Gastrocnemius medialis (tissue), 4 donors: Measurements from ENCODE around the gene UCKL1. TPM values are rescaled to one million over a fixed set of nuclear protein-coding genes. Genes with fewer than 3 reads are reported as not detected.

ENCODE experiments used
- ATAC-seq, 2 donors: fragments of 150-250 bp; one replicate each; pipeline ENCODE4 v1.9.1; 2016
- DNase-seq, 2 donors: peaks; one replicate each; pipeline ENCODE4 v3.0.0-alpha.2; 2019
- H3K27ac ChIP-seq, 4 donors: fragments of 200-600 bp; sonication (generic); 1 replicate in 1 of 4; 2 replicates in 3 of 4; pipeline ENCODE4 v1.5.1; 2016 to 2018; ENCODE audit warnings: mild to moderate bottlenecking in 2 of 4, moderate library complexity in 1 of 4
- H3K27me3 ChIP-seq, 3 donors: fragments of 200-600 bp; sonication (generic) in 2 of 3; 1 replicate in 1 of 3; 2 replicates in 2 of 3; pipeline versions ENCODE4 v1.5.1 to v1.6.0; 2016 to 2019; ENCODE audit warnings: mild to moderate bottlenecking in 1 of 3, moderate library complexity in 1 of 3
- H3K36me3 ChIP-seq, 2 donors: fragments of 200-600 bp; sonication (generic) in 1 of 2; one replicate each; pipeline ENCODE4 v1.5.1; 2017 to 2018
- H3K4me1 ChIP-seq, 2 donors: fragments of 200-600 bp; sonication (generic) in 1 of 2; one replicate each; pipeline ENCODE4 v1.5.1; 2016 to 2017; ENCODE audit warnings: mild to moderate bottlenecking in 2 of 2
- H3K4me3 ChIP-seq, 4 donors: fragments of 200-600 bp; sonication (generic) in 3 of 4; 1 replicate in 1 of 4; 2 replicates in 3 of 4; pipeline ENCODE4 v1.5.1; 2016 to 2019; ENCODE audit warnings: mild to moderate bottlenecking in 2 of 4
- H3K9me3 ChIP-seq, 3 donors: fragments of 200-600 bp; sonication (generic) in 2 of 3; 1 replicate in 1 of 3; 2 replicates in 2 of 3; pipeline ENCODE4 v1.5.1; 2016 to 2019
- POLR2A ChIP-seq, 2 donors: fragments of 450-650 bp; IDR thresholded peaks; one replicate each; pipeline ENCODE4 v1.6.1; 2017; ENCODE audit warnings: antibody characterized with exemption in 2 of 2, mild to moderate bottlenecking in 2 of 2, moderate library complexity in 2 of 2
- in situ Hi-C, 4 donors: fragments of 200-750 bp; cut with MboI; loops; one replicate each; pipeline versions ENCODE4 v1.15.0 to v1.8.0; 2017; ENCODE audit warnings: low sequenced_read_pairs in 4 of 4
- intact Hi-C: fragments of 100-400 bp; cut with DNase I; formaldehyde crosslinking; loops from one replicate; pipeline ENCODE4 v1.15.1; 2023; ENCODE audit warnings: low total_unique reads
- total RNA-seq, 4 donors: library from RNA; depleted of rRNA; stranded (reverse); fragments of >200 nt; gene quantifications; one replicate each; pipeline versions ENCODE4 v1.1.0 to v1.2.3, GENCODE V29; 2016
- TF ChIP-seq, protein P1 (sequence below), 5 experiments: fragments of 450-650 bp in 3 of 5; fragments of 200-600 bp in 2 of 5; sonication (generic) in 2 of 5; IDR thresholded peaks in 4 of 5; conservative IDR thresholded peaks in 1 of 5; 1 replicate in 4 of 5; 2 replicates in 1 of 5; pipeline ENCODE4 v1.5.1; 2016 to 2019; ENCODE audit warnings: antibody characterized with exemption in 5 of 5, mild to moderate bottlenecking in 3 of 5, moderate library complexity in 3 of 5

Gene UCKL1
- total RNA-seq, 4 donors from 2014 or later: 22.0 to 46.4 (median 27.1) TPM

DNA sequence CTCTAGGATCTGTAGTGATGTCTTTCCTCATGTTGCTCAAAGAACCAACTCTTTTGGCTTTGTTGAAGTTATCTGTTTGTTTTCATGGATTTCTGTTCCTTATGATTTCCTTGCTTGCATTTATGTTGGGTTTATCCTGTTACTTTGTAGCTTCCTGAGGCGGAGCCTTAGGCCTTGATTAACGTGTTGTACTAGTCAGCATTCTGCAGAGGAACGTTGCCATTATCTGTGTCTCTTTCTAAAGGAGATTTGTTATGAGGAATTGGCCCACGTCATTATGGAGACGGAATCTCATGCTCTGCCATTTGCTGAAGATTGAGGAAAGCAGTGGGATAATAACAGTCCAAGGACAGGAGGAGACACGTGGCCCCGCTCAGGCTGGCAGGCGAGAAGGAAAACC lies 29.9 kb downstream of the UCKL1 start:
- no peak overlapping the region for H3K4me3 ChIP-seq
- DNase-seq (no peak), ATAC-seq (no peak)
- in situ Hi-C loops: no loop called here
- peaks cover 0 to 10% of the 10 kb centered on the region in 2 donors for H3K4me1 ChIP-seq
- H3K27ac ChIP-seq: no peak overlapping the region
- intact Hi-C loops: no loop called here
- H3K9me3 ChIP-seq: no peaks in the 10 kb centered on the region
- H3K27me3 ChIP-seq: no peaks in the 10 kb centered on the region
- H3K36me3 ChIP-seq: peaks cover 0 to 34% of the 10 kb centered on the region in 2 donors
- TF ChIP-seq, protein P1, sequence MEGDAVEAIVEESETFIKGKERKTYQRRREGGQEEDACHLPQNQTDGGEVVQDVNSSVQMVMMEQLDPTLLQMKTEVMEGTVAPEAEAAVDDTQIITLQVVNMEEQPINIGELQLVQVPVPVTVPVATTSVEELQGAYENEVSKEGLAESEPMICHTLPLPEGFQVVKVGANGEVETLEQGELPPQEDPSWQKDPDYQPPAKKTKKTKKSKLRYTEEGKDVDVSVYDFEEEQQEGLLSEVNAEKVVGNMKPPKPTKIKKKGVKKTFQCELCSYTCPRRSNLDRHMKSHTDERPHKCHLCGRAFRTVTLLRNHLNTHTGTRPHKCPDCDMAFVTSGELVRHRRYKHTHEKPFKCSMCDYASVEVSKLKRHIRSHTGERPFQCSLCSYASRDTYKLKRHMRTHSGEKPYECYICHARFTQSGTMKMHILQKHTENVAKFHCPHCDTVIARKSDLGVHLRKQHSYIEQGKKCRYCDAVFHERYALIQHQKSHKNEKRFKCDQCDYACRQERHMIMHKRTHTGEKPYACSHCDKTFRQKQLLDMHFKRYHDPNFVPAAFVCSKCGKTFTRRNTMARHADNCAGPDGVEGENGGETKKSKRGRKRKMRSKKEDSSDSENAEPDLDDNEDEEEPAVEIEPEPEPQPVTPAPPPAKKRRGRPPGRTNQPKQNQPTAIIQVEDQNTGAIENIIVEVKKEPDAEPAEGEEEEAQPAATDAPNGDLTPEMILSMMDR (IDR thresholded peaks at IDR 0.05 in 4 of 5, conservative IDR thresholded peaks at IDR 0.05 in 1 of 5): no peak
- TF ChIP-seq POLR2A (IDR thresholded peaks at IDR 0.05): no peak

DNA sequence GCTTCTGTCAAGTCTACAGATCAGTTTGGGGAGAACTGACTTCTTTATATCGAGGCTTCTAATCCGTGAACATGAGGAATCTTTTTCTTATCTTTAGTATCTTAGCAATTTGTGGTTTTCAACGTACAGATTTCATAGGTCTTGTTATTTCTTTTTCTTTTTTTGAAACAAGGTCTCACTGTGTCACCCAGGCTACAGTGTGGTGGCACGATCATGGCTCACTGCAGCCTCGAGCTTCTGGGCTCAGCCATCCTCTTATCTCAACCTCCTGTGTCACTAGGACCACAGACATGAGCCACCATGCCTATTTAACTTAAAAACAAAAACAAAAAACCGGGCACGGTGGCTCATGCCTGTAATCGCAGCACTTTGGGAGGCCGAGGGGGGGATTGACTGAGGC lies 32.0 kb downstream of the UCKL1 start:
- peaks cover 0 to 13% of the 10 kb centered on the region in 2 donors for H3K36me3 ChIP-seq
- DNase-seq (no peak), ATAC-seq (no peak)
- H3K9me3 ChIP-seq: no peaks in the 10 kb centered on the region
- H3K4me1 ChIP-seq: peaks cover 0 to 10% of the 10 kb centered on the region in 2 donors
- H3K27ac ChIP-seq: no peak overlapping the region
- TF ChIP-seq, protein P1 (IDR thresholded peaks at IDR 0.05 in 4 of 5, conservative IDR thresholded peaks at IDR 0.05 in 1 of 5): no peak
- no peak for TF ChIP-seq POLR2A (IDR thresholded peaks at IDR 0.05)
- intact Hi-C loops (no loop called here), in situ Hi-C loops (no loop called here)
- H3K4me3 ChIP-seq: no peak overlapping the region
- no peaks in the 10 kb centered on the region for H3K27me3 ChIP-seq

- DNase-seq: no peak
- no peak for ATAC-seq
- no peak for TF ChIP-seq POLR2A (IDR thresholded peaks at IDR 0.05)
- TF ChIP-seq, protein P1 (IDR thresholded peaks at IDR 0.05 in 4 of 5, conservative IDR thresholded peaks at IDR 0.05 in 1 of 5): no peak
- Histone ChIP-seq H3K36me3 (peaks cover 0 to 7% of the 10 kb centered on the region in 2 donors), H3K27ac (no peak overlapping the region), H3K4me3 (no peak overlapping the region), H3K4me1 (peaks cover 0 to 10% of the 10 kb centered on the region in 2 donors), H3K27me3 (no peaks in the 10 kb centered on the region), H3K9me3 (no peaks in the 10 kb centered on the region)
- in situ Hi-C loops (no loop called here), intact Hi-C loops (no loop called here)
Measured at GRCh38 chr20:63923651-63924050, 32.6 kb downstream of the UCKL1 start.

GRCh38 chr20:63920226-63920625 lies 36.0 kb downstream of the UCKL1 start:
- H3K4me1 ChIP-seq: peaks cover 3 to 5% of the 10 kb centered on the region in 2 donors
- DNase-seq (no peak), ATAC-seq (no peak)
- H3K27me3 ChIP-seq: no peaks in the 10 kb centered on the region
- intact Hi-C loops (no loop called here), in situ Hi-C loops (no loop called here)
- no peak overlapping the region for H3K27ac ChIP-seq
- no peak for TF ChIP-seq POLR2A (IDR thresholded peaks at IDR 0.05)
- peaks cover 0 to 5% of the 10 kb centered on the region in 2 donors for H3K36me3 ChIP-seq
- no peaks in the 10 kb centered on the region for H3K9me3 ChIP-seq
- no peak overlapping the region for H3K4me3 ChIP-seq

- H3K9me3 ChIP-seq: no peaks in the 10 kb centered on the region
- no peak overlapping the region for H3K4me3 ChIP-seq
- peaks cover 0 to 5% of the 10 kb centered on the region in 2 donors for H3K36me3 ChIP-seq
- no peak overlapping the region for H3K27ac ChIP-seq
- in situ Hi-C loops: no loop called here
- intact Hi-C loops: no loop called here
- no peaks in the 10 kb centered on the region for H3K27me3 ChIP-seq
- peaks cover 3 to 5% of the 10 kb centered on the region in 2 donors for H3K4me1 ChIP-seq
- DNase-seq (no peak), ATAC-seq (no peak)
- TF ChIP-seq POLR2A (IDR thresholded peaks at IDR 0.05): no peak
- TF ChIP-seq, protein P1 (IDR thresholded peaks at IDR 0.05 in 4 of 5, conservative IDR thresholded peaks at IDR 0.05 in 1 of 5): no peak
Measured at GRCh38 chr20:63919130-63919529, 37.1 kb downstream of the UCKL1 start.
